HepG2 (cell line): ENCODE measurements around the gene FAF2. TPM values are rescaled to one million over a fixed set of nuclear protein-coding genes. Genes with fewer than 3 reads are reported as not detected.

Experiments
- ATAC-seq: fragments of 200-7000 bp; cut with Tn5 transposase; 3 replicates; pipeline ENCODE4 v1.9.1; 2020; ENCODE audit warnings: mild to moderate bottlenecking, moderate library complexity
- BruUV-seq: library from RNA; stranded (reverse); fragments of 400-500 nt; replicated peaks from 2 replicates; lab custom pipeline; 2021; lab: Mats Ljungman, UMichigan
- CTCF ChIA-PET: fragments of 300-600 bp; formaldehyde crosslinking; extraction: SDS; loops from one replicate; lab custom pipeline; 2021; ENCODE audit warnings: low total read pairs, inconsistent platforms, low intra/inter-chr PET ratio; lab: Yijun Ruan, JAX
- POLR2A ChIA-PET: fragments of 350-600 bp; sonication (Branson Sonifier 250); formaldehyde crosslinking; loops from one replicate; lab custom pipeline; 2020; ENCODE audit warnings: antibody characterized with exemption, inconsistent platforms; lab: Yijun Ruan, JAX
- DNase-seq: peaks from one replicate; pipeline ENCODE4 v3.0.0-alpha.2; 2015; ENCODE audit warnings: low spot score
- FAIRE-seq: peaks from 3 replicates; lab custom pipeline; 2011; peaks lifted over from hg19 to GRCh38; lab: Jason Lieb, UNC
- H2AFZ ChIP-seq: one replicate; pipeline ENCODE4 v1.6.1; 2011; ENCODE audit warnings: low read length, inconsistent platforms
- H3K27ac ChIP-seq: fragments of 300-600 bp; 3 replicates; pipeline ENCODE4 v1.8.0; 2011; ENCODE audit warnings: mixed run types, mild to moderate bottlenecking, mixed read lengths, low read length, inconsistent platforms; ENCODE audit not compliant: insufficient read depth; ENCODE audit errors: extremely low read length
- H3K27me3 ChIP-seq, 2 experiments: fragments of 200-600 bp in 1 of 2; 2 replicates in 1 of 2; 3 replicates in 1 of 2; pipeline versions ENCODE4 v1.6.0 to v1.8.0; 2011; ENCODE audit warnings: low read length in 2 of 2, mild to moderate bottlenecking in 2 of 2, moderate library complexity in 2 of 2, inconsistent platforms in 1 of 2; ENCODE audit not compliant: insufficient read depth in 2 of 2, control insufficient read depth in 1 of 2
- H3K36me3 ChIP-seq, 2 experiments: fragments of 200-600 bp in 1 of 2; replicated peaks in 1 of 2; 2 replicates in 1 of 2; 3 replicates in 1 of 2; pipeline versions ENCODE4 v1.5.1 to v1.8.0; 2011; ENCODE audit warnings: low read length in 2 of 2, inconsistent platforms in 1 of 2; ENCODE audit not compliant: insufficient read depth in 2 of 2, control insufficient read depth in 1 of 2
- H3K4me1 ChIP-seq: 2 replicates; pipeline ENCODE4 v1.5.1; 2012; ENCODE audit warnings: low read length, inconsistent platforms; ENCODE audit not compliant: insufficient read depth
- H3K4me2 ChIP-seq: 2 replicates; pipeline ENCODE4 v1.6.0; 2011; ENCODE audit warnings: low read depth, low read length, inconsistent platforms
- H3K4me3 ChIP-seq, 3 experiments: fragments of 200-600 bp in 1 of 3; sonication (generic), shearing (Covaris generic) in 1 of 3; replicated peaks in 1 of 3; 2 replicates each; pipeline ENCODE4 v1.5.1; 2011 to 2016; ENCODE audit warnings: low read length in 3 of 3, inconsistent platforms in 2 of 3, low read depth in 2 of 3, mild to moderate bottlenecking in 2 of 3, control low read depth in 1 of 3, mixed read lengths in 1 of 3; ENCODE audit not compliant: insufficient read depth in 1 of 3
- H3K79me2 ChIP-seq: one replicate; pipeline ENCODE4 v1.6.1; 2011; ENCODE audit warnings: low read length, inconsistent platforms; ENCODE audit not compliant: insufficient read depth
- H3K9ac ChIP-seq: 2 replicates; pipeline ENCODE4 v1.6.0; 2011; ENCODE audit warnings: mild to moderate bottlenecking, low read depth, low read length, inconsistent platforms; ENCODE audit not compliant: insufficient read depth
- H3K9me3 ChIP-seq: 2 replicates; pipeline ENCODE4 v1.5.1; 2012; ENCODE audit warnings: mild to moderate bottlenecking, low read length
- H4K20me1 ChIP-seq: 2 replicates; pipeline ENCODE4 v1.6.0; 2011; ENCODE audit warnings: inconsistent platforms, mild to moderate bottlenecking, low read length, moderate library complexity; ENCODE audit not compliant: insufficient read depth
- CEBPB ChIP-seq: IDR thresholded peaks from 2 replicates; pipeline ENCODE4 v1.6.1; 2011; ENCODE audit warnings: low read depth, low read length, improper control_type of control experiment, borderline replicate concordance
- CREB3 ChIP-seq: sonication (generic); formaldehyde crosslinking; IDR thresholded peaks from 2 replicates; pipeline ENCODE4 v1.5.0; 2020; ENCODE audit warnings: missing genetic modification reagents
- DDIT3 ChIP-seq: sonication (generic); formaldehyde crosslinking; IDR thresholded peaks from 2 replicates; pipeline ENCODE4 v1.4.0; 2020; ENCODE audit warnings: mild to moderate bottlenecking, missing genetic modification reagents
- ELF1 ChIP-seq: sonication (generic); formaldehyde crosslinking; IDR thresholded peaks from 2 replicates; pipeline ENCODE4 v1.4.0; 2020; ENCODE audit warnings: missing genetic modification reagents
- FOXA1 ChIP-seq, 2 experiments: fragments of 450-650 bp in 1 of 2; sonication (generic) in 1 of 2; formaldehyde crosslinking in 1 of 2; IDR thresholded peaks; 2 replicates each; pipeline versions ENCODE4 v1.4.0 to v1.6.1; 2016 to 2020; ENCODE audit warnings: missing genetic modification reagents in 1 of 2
- HNF4A ChIP-seq: sonication (generic); formaldehyde crosslinking; IDR thresholded peaks from 2 replicates; pipeline ENCODE4 v1.4.0; 2020; ENCODE audit warnings: missing genetic modification reagents
- IKZF4 ChIP-seq: sonication (generic); formaldehyde crosslinking; IDR thresholded peaks from 2 replicates; pipeline ENCODE4 v1.5.1; 2020; ENCODE audit warnings: borderline replicate concordance, mild to moderate bottlenecking, low read depth, missing genetic modification reagents; ENCODE audit errors: not compliant biosample characterization
- KDM4B ChIP-seq: sonication (generic); formaldehyde crosslinking; IDR thresholded peaks from 2 replicates; pipeline ENCODE4 v1.4.0; 2020; ENCODE audit warnings: missing genetic modification reagents
- MIER3 ChIP-seq: IDR thresholded peaks from 2 replicates; pipeline ENCODE4 v1.6.1; 2016; ENCODE audit warnings: missing compliant biosample characterization, borderline replicate concordance
- PAWR ChIP-seq: sonication (generic); formaldehyde crosslinking; IDR thresholded peaks from 2 replicates; pipeline ENCODE4 v1.4.0; 2020; ENCODE audit warnings: missing genetic modification reagents, mild to moderate bottlenecking, borderline replicate concordance
- RCOR2 ChIP-seq: IDR thresholded peaks from 2 replicates; pipeline ENCODE4 v1.6.1; 2016; ENCODE audit warnings: missing biosample characterization, missing genetic modification reagents
- SMAD1 ChIP-seq: sonication (generic); formaldehyde crosslinking; IDR thresholded peaks from 2 replicates; pipeline ENCODE4 v1.4.0; 2020; ENCODE audit warnings: missing genetic modification reagents, low read depth, mild to moderate bottlenecking, borderline replicate concordance
- ZFP1 ChIP-seq: IDR thresholded peaks from 2 replicates; pipeline ENCODE4 v1.6.1; 2016
- ZFP36L2 ChIP-seq: sonication (generic); formaldehyde crosslinking; IDR thresholded peaks from 2 replicates; pipeline ENCODE4 v1.4.0; 2020; ENCODE audit warnings: missing genetic modification reagents
- ZNF180 ChIP-seq: sonication (generic); formaldehyde crosslinking; IDR thresholded peaks from 2 replicates; pipeline ENCODE4 v1.4.0; 2020; ENCODE audit warnings: low read depth, missing genetic modification reagents, borderline replicate concordance
- ZNF251 ChIP-seq: sonication (generic); formaldehyde crosslinking; IDR thresholded peaks from 2 replicates; pipeline ENCODE4 v1.9.0; 2021; ENCODE audit warnings: mild to moderate bottlenecking, missing genetic modification reagents
- ZNF629 ChIP-seq: sonication (generic); formaldehyde crosslinking; conservative IDR thresholded peaks from 2 replicates; pipeline ENCODE4 v1.5.0; 2020; ENCODE audit warnings: missing genetic modification reagents
- ZNF891 ChIP-seq: sonication (generic); formaldehyde crosslinking; IDR thresholded peaks from 2 replicates; pipeline ENCODE4 v1.5.0; 2020; ENCODE audit warnings: mild to moderate bottlenecking, missing genetic modification reagents
- ZSCAN12 ChIP-seq: sonication (generic); formaldehyde crosslinking; IDR thresholded peaks from 2 replicates; pipeline ENCODE4 v1.9.0; 2021; ENCODE audit warnings: mild to moderate bottlenecking, missing genetic modification reagents
- WGBS: methylation state at CpG from one replicate; pipeline ENCODE4 v1.1.6; 2017; ENCODE audit warnings: low lambda C conversion rate; 5-methylcytosine and 5-hydroxymethylcytosine counted together
- in situ Hi-C: cut with HindIII; loops from 2 replicates; pipeline ENCODE4 v1.10.0; 2017; ENCODE audit warnings: low pct_unique_long_range_greater_than_20kb; ENCODE audit not compliant: extremely low pct_ligation_motif_present
- intact Hi-C: fragments of 100-400 bp; cut with micrococcal nuclease; formaldehyde crosslinking; loops from one replicate; pipeline ENCODE4 v1.10.0; 2022; ENCODE audit not compliant: unreplicated experiment
- polyA plus RNA-seq, 8 experiments: library from polyadenylated mRNA; depleted of rRNA in 3 of 8; stranded (reverse) in 7 of 8; unstranded in 1 of 8; fragments of >200 nt; fragmentation: Illumina TruSeq in 4 of 8; extraction: Trizol in 4 of 8; gene quantifications; 2 replicates each; pipeline versions ENCODE4 v1.2.1 to v1.2.3, GENCODE V29; 2011 to 2016; ENCODE audit warnings: low read depth in 4 of 8, missing spikeins in 1 of 8, mixed read lengths in 1 of 8; ENCODE audit not compliant: insufficient read depth in 1 of 8
- total RNA-seq, 5 experiments: library from RNA; depleted of rRNA; stranded (reverse); fragments of >200 nt; fragmentation: Illumina TruSeq; extraction: Trizol; gene quantifications; 2 replicates each; pipeline ENCODE4 v1.2.3, GENCODE V29; 2016; ENCODE audit warnings: low read depth in 1 of 5
- TF ChIP-seq, protein P1 (sequence below): sonication (generic); formaldehyde crosslinking; IDR thresholded peaks from 2 replicates; pipeline ENCODE4 v1.8.0; 2023; ENCODE audit warnings: mild to moderate bottlenecking, missing genetic modification reagents

Gene FAF2
- total and polyA plus RNA-seq, 2 of the 13 experiments (the other 11 are each of a cell fraction or from before 2014, with no cell fraction given) = 27.8 to 34.3 TPM

GRCh38 chr5:176524987-176525386, 76.8 kb downstream of the FAF2 start:
- BruUV-seq = no TSS peak
- H3K9ac ChIP-seq = no peak overlapping the region
- TF ChIP-seq PAWR (CRISPR knock-in tag) (no peak), FOXA1 (IDR thresholded peaks at IDR 0.05) (no peak), FOXA1 (CRISPR knock-in tag; IDR thresholded peaks at IDR 0.05) (no peak), HNF4A (CRISPR knock-in tag) (no peak), ELF1 (CRISPR knock-in tag) (no peak), SMAD1 (CRISPR knock-in tag) (no peak), ZSCAN12 (CRISPR knock-in tag) (no peak), ZNF180 (no peak), KDM4B (no peak), IKZF4 (CRISPR knock-in tag) (no peak), CEBPB (no peak), ZFP1 (CRISPR knock-in tag) (no peak), ZNF629 (CRISPR knock-in tag) (no peak), MIER3 (CRISPR knock-in tag) (no peak), ZFP36L2 (CRISPR knock-in tag) (no peak), ZNF891 (CRISPR knock-in tag) (no peak), CREB3 (CRISPR knock-in tag) (no peak), RCOR2 (CRISPR knock-in tag) (no peak), ZNF251 (no peak), DDIT3 (CRISPR knock-in tag) (no peak)
- TF ChIP-seq, protein P1, sequence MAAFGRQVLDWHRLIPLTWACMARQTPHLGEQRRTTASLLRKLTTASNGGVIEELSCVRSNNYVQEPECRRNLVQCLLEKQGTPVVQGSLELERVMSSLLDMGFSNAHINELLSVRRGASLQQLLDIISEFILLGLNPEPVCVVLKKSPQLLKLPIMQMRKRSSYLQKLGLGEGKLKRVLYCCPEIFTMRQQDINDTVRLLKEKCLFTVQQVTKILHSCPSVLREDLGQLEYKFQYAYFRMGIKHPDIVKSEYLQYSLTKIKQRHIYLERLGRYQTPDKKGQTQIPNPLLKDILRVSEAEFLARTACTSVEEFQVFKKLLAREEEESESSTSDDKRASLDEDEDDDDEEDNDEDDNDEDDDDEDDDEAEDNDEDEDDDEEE (CRISPR knock-in tag) = no peak
- FAIRE-seq = no peak
- no peak overlapping the region for H3K4me3 ChIP-seq
- no peaks in the 10 kb centered on the region for H3K79me2 ChIP-seq
- ATAC-seq = no peak
- peaks cover 20% of the 10 kb centered on the region; the same call in 1 of the 2 replicates for H3K4me1 ChIP-seq
- peaks cover 11 to 18% of the 10 kb centered on the region in 2 experiments; a peak in 4 of 5 replicates for H3K36me3 ChIP-seq
- CTCF ChIA-PET = no interaction called here
- POLR2A ChIA-PET = interaction anchor here (1.4 kb wide), 1 partner anchor 11 kb away, joined by 3 read pairs; no protein-coding TSS in a partner anchor
- intact Hi-C loops (no loop called here), in situ Hi-C loops (loop anchor here (25.0 kb wide), 1 partner anchor 837 kb away; the partner anchor contains the start of genes LMAN2 and RGS14)
- no peak overlapping the region for H2AFZ ChIP-seq
- H3K27ac ChIP-seq = no peak overlapping the region
- no peaks in the 10 kb centered on the region for H3K9me3 ChIP-seq
- no peak for DNase-seq
- WGBS = 93% methylated on average over 15 of the region's 15 CpGs
- H3K27me3 ChIP-seq = peaks cover 0 to 8% of the 10 kb centered on the region in 2 experiments; a peak in 2 of 5 replicates
- H3K4me2 ChIP-seq = no peak overlapping the region
- H4K20me1 ChIP-seq = no peaks in the 10 kb centered on the region
